Activated T-helper 1 cell treated with Interleukin-2 at 50 U/mL for 16 hours (primary cell): ENCODE data around the gene TAF11L7.
"Not testable (repeated sequence)": the region's sequence is repeated elsewhere in the genome, so short reads cannot be mapped to it uniquely, and the experiment has no call there.

ENCODE experiments used
- DNase-seq: peaks from one replicate; pipeline ENCODE4 v3.0.0-alpha.2; 2020; ENCODE audit warnings: low read depth

Gene TAF11L7

GRCh38 chr5:17585658-17586057 is at the start of gene TAF11L7:
TSS of gene TAF11L7 (minus strand) at chr5:17585758.
- not testable (repeated sequence) for DNase-seq

GRCh38 chr5:17634160-17634559 is 48.6 kb upstream of the TAF11L7 start, which contains the start of gene TAF11L14:
TSS of gene TAF11L14 (plus strand) at chr5:17634460.
- DNase-seq, result no peak

GRCh38 chr5:17631788-17632187 is 46.2 kb upstream of the TAF11L7 start, which contains the start of gene TAF11L13:
TSS of gene TAF11L13 (plus strand) at chr5:17632088.
- not testable (repeated sequence) for DNase-seq

GRCh38 chr5:17625686-17626085 is 40.1 kb upstream of the TAF11L7 start:
- no peak for DNase-seq

GRCh38 chr5:17620627-17621026 is 35.1 kb upstream of the TAF11L7 start:
- no peak for DNase-seq

- no peak for DNase-seq
These were observed 33.8 kb upstream of the TAF11L7 start for GRCh38 chr5:17619354-17619753.

GRCh38 chr5:17614872-17615605 is 29.5 kb upstream of the TAF11L7 start:
- no peak for DNase-seq

- DNase-seq, result not testable (repeated sequence)
These were observed 24.5 kb upstream of the TAF11L7 start, which contains the start of gene TAF11L12 for GRCh38 chr5:17610092-17610491. TSS of gene TAF11L12 (plus strand) at chr5:17610392.

- DNase-seq, result not testable (repeated sequence)
These were observed 21.9 kb upstream of the TAF11L7 start for GRCh38 chr5:17607461-17607860.

- no peak for DNase-seq
These were observed 19.4 kb upstream of the TAF11L7 start for GRCh38 chr5:17604951-17605350.

GRCh38 chr5:17603880-17604279 is 18.3 kb upstream of the TAF11L7 start, which contains the start of gene TAF11L11:
TSS of gene TAF11L11 (plus strand) at chr5:17604183.
- DNase-seq, result not testable (repeated sequence)

GRCh38 chr5:17597728-17598127 is 12.2 kb upstream of the TAF11L7 start, which contains the start of gene TAF11L10:
TSS of gene TAF11L10 (minus strand) at chr5:17597828.
- not testable (repeated sequence) for DNase-seq

- DNase-seq, result not testable (repeated sequence)
These were observed 8.7 kb upstream of the TAF11L7 start, which contains the start of gene TAF11L9 for GRCh38 chr5:17594255-17594654. TSS of gene TAF11L9 (minus strand) at chr5:17594394.

GRCh38 chr5:17590860-17591259 is 5.3 kb upstream of the TAF11L7 start, which contains the start of gene TAF11L8:
TSS of gene TAF11L8 (minus strand) at chr5:17590960.
- DNase-seq, result not testable (repeated sequence)
